Iris pigment epithelial cell (primary cell): Measurements from ENCODE around the gene KCNAB1.
"Not testable (repeated sequence)": the region's sequence is repeated elsewhere in the genome, so short reads cannot be mapped to it uniquely, and the experiment has no call there.

Experiments
- DNase-seq: peaks from one replicate; pipeline ENCODE4 v3.0.0-alpha.2; 2011; ENCODE audit warnings: low read depth

Gene KCNAB1

GRCh38 chr3:156176629-156177210, 56.3 kb downstream of the KCNAB1 start:
- DNase-seq, result no peak

DNA sequence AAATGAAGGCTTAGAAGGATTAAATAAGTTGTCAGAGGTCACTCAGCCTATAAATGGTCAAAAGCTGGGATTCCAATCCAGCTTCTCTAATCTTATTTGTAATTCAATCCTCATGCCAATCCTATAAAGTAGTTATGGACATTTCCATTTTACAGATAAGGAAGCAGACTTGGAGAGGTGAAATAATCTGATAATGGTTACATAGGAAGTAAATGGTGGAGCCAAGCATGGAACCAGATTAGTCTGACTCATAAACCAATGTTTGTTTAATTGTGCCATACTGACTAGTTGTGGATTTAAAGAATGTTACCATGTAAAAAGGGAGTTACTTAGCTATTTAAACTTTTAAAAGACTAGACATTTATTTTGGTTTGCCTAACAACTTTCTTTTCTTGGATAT, 59.7 kb downstream of the KCNAB1 start:
- DNase-seq, result peak; percentile 25

GRCh38 chr3:156181509-156181908, 61.1 kb downstream of the KCNAB1 start:
- peak; percentile 48 for DNase-seq

DNA sequence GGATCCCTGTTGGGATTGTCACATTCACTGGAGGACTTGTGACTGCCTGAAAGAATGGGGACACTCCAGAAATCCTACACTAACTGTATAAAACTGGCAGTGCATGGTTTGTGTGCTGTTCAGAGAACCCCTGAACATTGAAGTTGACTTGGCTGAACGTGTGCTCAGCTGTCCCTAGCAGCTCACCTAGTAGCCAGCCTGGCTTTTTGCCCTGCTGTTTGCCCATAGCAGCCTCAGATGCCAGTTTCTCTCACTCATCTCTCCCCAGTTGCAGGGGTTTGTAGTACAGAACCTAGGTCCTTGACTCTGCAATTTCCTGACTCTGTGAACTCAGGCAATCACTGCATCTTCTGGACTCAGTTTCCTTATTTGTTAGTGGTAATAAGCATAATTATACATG, 63.0 kb downstream of the KCNAB1 start:
- DNase-seq, result no peak

GRCh38 chr3:156184156-156184555, 63.8 kb downstream of the KCNAB1 start:
- no peak for DNase-seq

- DNase-seq, result peak; percentile 33
Observed at GRCh38 chr3:156187146-156187769, 66.9 kb downstream of the KCNAB1 start.

GRCh38 chr3:156188757-156189156, 68.4 kb downstream of the KCNAB1 start:
- DNase-seq, result no peak

DNA sequence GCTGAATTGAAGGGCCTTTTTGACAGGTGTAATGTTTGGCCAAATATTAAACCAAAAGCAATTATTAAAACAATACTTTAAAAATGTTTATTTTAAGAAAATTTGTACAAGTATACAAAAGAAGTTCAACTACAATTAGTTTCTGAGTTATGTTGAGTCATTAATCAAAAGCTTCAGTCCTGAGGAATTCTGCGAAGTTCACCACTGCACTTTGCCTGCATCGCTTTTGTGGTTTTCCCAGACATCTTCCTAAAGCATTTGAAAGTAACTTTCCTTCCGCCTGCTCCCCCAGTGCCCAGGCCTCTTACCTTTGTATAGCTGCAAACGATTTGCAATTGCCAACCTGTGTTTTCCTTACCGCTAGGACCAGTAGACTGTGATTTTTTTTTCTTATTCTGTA, 69.5 kb downstream of the KCNAB1 start:
- DNase-seq, result no peak

DNA sequence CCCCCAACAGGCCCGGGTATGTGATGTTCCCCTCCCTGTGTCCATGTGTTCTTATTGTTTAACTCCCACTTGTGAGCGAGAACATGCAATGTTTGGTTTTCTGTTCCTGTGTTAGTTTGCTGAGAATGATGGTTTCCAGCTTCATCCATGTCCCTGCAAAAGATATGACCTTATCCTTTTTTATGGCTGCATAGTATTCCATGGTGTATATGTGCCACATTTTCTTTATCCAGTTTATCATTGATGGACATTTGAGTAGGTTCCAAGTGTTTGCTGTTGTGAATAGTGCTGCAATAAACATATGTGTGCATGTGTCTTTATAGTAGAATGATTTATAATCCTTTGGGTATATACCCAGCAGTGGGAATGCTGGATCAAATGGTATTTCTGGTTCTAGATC, 74.6 kb downstream of the KCNAB1 start:
- not testable (repeated sequence) for DNase-seq

GRCh38 chr3:156197152-156197551, 76.8 kb downstream of the KCNAB1 start:
- DNase-seq, result not testable (repeated sequence)

- DNase-seq, result no peak
Observed at GRCh38 chr3:156201411-156202405, 81.3 kb downstream of the KCNAB1 start.

DNA sequence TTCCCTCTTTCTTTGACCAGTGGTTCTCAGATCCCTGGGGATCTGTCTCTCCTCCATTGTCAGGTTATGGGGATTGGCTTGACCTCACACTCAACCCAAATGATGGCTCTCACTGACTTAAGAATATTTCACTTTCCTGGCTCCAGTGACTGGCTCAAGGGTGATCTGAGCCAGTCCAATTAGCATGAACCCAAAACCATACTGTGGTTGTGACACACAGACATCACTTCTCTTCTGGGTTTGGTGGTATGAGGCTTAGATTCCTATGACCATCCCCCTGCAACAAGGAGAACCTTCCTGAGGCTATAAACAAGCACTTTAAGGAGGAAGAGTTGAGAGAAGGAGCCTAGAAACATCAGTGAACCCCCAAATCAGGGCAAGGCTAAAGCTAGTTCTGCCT, 85.8 kb downstream of the KCNAB1 start:
- DNase-seq, result no peak

- DNase-seq, result no peak
Observed at GRCh38 chr3:156207802-156208685, 87.7 kb downstream of the KCNAB1 start.

DNA sequence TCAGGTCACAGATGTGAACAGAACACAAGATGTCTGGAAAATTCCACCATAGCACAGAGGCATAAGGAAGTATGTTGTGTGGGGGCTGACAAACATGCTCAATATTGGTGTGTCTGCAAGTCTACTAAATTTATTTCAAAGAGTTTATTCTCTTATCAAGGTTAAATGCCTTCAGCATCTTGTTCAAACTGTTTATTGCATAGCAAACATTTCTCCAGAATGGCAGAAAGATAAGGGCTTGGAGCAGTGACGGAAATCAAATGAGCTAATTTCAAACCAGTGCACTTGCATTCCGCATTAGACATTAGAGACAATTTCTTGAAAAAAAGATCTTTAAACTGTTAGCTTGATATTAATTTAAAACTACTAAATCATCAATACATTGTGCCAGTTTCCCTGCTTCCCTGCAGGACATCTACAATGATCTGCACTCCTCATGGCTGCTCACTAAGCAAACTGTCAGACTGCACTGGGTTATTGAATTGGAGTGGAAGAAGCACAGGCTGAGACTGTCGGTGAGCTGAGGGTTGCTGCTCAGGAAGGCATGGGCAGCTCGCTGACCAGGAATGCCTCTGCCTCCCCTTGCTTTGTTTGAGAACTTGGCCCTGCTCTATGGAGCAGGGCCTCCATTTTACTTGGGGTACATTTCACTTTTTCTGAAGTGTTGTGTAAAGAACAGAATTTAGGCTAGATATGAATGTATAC, 89.4 kb downstream of the KCNAB1 start:
- no peak for DNase-seq

GRCh38 chr3:156211583-156211982, 91.2 kb downstream of the KCNAB1 start:
- DNase-seq, result peak; percentile 25

DNA sequence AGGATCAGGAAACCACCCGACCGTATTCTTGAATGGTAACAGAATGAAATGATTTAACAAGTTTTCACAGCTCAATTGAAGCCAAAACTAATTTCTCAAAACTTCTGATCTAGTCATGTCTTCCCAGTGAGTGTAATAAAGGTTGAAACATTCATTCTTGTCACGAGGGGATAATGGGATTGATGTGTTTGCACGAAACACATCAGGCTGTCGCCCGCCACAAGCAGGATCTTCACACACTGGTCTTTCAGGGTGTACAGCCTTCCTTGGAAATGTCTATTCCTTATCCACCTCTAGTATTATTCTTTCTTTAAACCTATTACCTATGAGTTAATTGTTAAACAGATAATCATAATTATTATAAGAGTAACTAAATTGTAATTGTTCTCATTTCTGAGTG, 94.3 kb downstream of the KCNAB1 start:
- DNase-seq, result no peak

GRCh38 chr3:156215751-156216150, 95.4 kb downstream of the KCNAB1 start:
- no peak for DNase-seq

DNA sequence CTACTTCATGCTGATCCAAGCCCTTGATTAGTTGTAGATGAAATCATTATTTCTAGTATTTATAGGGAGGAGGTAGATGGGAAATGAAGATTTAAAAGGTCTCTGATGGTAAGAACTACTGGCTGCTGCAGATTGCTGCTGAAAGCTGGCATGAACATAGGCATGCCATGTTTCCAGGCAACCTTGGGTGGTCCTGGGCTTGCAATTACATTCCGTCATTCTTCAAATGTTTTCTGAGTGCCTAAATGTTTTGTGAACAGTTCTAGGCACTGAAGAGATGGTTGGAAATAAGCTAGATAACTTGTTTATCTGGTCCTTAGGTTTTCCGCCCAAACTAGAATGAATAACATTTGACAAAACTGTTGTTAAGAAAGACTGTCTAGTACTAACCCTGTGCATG, 95.8 kb downstream of the KCNAB1 start:
- DNase-seq, result no peak

DNA sequence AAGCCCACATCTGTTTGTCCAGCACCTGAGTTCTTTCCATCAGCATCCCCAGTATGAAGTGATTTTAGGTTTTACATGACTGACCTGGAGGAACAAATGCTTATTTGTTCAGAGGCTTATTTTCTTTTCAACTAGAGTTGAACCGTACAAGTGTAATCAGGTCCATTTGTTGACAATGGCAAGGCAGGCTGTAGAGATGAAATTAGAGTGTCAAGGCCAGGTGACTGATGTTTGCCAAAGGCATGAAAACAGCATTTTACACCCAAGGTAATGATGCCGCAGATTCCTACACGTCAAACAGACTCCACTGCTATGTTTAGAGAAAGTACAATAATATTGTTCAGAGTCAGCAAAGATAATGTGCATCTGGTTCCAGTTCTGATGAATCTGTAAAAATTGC, 96.5 kb downstream of the KCNAB1 start:
- no peak for DNase-seq

DNA sequence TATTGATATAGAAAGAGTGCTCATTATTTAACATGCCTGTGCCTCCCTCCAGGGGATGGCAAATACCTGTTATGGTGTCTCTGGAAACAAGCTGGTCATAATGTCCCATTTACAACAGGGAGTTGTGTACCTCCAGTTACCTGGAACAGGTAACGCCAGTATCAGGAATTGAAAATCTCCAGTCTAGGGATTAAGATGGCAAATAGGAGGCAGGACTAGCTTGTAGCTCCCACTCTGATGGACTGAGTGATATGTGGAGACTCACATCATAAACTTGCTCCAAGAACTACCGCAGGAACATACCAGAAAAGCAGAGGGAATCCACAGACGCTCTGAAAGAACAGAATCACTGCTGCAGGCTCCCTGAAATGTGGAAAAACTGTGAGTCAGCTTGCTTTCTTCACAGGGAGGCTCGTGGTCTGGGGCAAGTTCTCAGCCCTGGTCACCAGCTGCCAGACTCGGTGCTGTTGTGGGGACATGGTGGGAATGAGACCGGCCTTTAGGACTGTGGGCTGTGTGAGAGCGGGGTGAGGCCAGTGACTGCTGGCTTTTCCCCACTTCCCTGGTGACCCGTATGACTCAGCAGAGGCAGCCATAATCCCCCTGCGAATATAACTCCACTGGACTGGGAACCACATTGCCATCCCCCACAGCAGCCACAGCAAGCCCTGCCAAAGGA, 97.4 kb downstream of the KCNAB1 start:
- peak; percentile 20 for DNase-seq

DNA sequence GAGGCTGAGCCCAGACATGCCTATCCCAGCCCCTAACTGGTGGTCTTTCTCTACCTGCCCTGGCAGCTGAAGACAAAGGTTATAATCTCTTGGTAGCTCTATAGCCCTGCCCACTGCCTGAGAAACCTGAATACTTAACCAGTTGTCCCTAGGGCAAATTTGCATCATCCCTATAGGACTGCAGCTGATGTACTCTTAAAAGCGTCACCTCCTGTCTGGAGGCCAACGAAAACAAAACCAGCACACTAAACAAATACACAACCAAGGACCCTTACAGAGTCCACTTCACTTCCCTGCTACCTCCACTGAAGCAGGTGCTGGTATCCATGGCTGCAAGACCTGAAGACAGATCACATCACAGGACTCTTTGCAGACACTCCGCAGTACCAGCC, 98.0 kb downstream of the KCNAB1 start:
- no peak for DNase-seq
